Activated CD8-positive, alpha-beta memory T cell treated with anti-CD3 and anti-CD28 coated beads for 24 hours (primary cell): ENCODE results near the gene CASKIN2.

Source experiments
- DNase-seq: peaks from one replicate; pipeline ENCODE4 v3.0.0-alpha.2; 2020

Gene CASKIN2

GRCh38 chr17:75515496-75516254 is at the start of gene CASKIN2:
Gene CASKIN2, minus strand, starts transcription at chr17:75515537. Its CDS starts 1,733 bp downstream, at chr17:75513804.
- peak; percentile 96 for DNase-seq

GRCh38 chr17:75565066-75565465 is 49.7 kb upstream of the CASKIN2 start:
- no peak for DNase-seq

- DNase-seq: no peak
Measured at GRCh38 chr17:75564195-75564594, 48.9 kb upstream of the CASKIN2 start.

GRCh38 chr17:75563063-75563758 is 47.9 kb upstream of the CASKIN2 start:
- no peak for DNase-seq

GRCh38 chr17:75561927-75562603 is 46.7 kb upstream of the CASKIN2 start:
- no peak for DNase-seq

GRCh38 chr17:75559958-75560533 is 44.7 kb upstream of the CASKIN2 start:
- DNase-seq: no peak

- DNase-seq: no peak
Measured at GRCh38 chr17:75558666-75559530, 43.6 kb upstream of the CASKIN2 start.

GRCh38 chr17:75557852-75558665 is 42.7 kb upstream of the CASKIN2 start:
- DNase-seq: no peak

- DNase-seq: no peak
Measured at GRCh38 chr17:75557075-75557851, 41.9 kb upstream of the CASKIN2 start.

- DNase-seq: no peak
Measured at GRCh38 chr17:75555679-75556153, 40.4 kb upstream of the CASKIN2 start.

GRCh38 chr17:75553295-75554110 is 38.2 kb upstream of the CASKIN2 start:
- DNase-seq: no peak

GRCh38 chr17:75552425-75553294 is 37.3 kb upstream of the CASKIN2 start:
- DNase-seq: no peak

- no peak for DNase-seq
Measured at GRCh38 chr17:75551266-75551665, 35.9 kb upstream of the CASKIN2 start.

- DNase-seq: no peak
Measured at GRCh38 chr17:75550139-75550465, 34.8 kb upstream of the CASKIN2 start.

- no peak for DNase-seq
Measured at GRCh38 chr17:75549246-75550138, 34.2 kb upstream of the CASKIN2 start.

- no peak for DNase-seq
Measured at GRCh38 chr17:75548813-75549212, 33.5 kb upstream of the CASKIN2 start.

- DNase-seq: no peak
Measured at GRCh38 chr17:75547091-75547490, 31.8 kb upstream of the CASKIN2 start.

- no peak for DNase-seq
Measured at GRCh38 chr17:75546181-75546580, 30.8 kb upstream of the CASKIN2 start.
